H1 (cell line): Measurements from ENCODE around the gene SND1. TPM values are rescaled to one million over a fixed set of nuclear protein-coding genes. Genes with fewer than 3 reads are reported as not detected.

Experiments
- RAD21 ChIP-seq, 2 experiments: IDR thresholded peaks in 1 of 2; conservative IDR thresholded peaks in 1 of 2; 2 replicates each; pipeline ENCODE4 v1.6.1; 2011; ENCODE audit warnings: low read depth in 2 of 2, low read length in 2 of 2, improper control_type of control experiment in 1 of 2, inconsistent platforms in 1 of 2, mild to moderate bottlenecking in 1 of 2, moderate library complexity in 1 of 2
- RFX5 ChIP-seq: IDR thresholded peaks from 2 replicates; pipeline ENCODE4 v1.6.1; 2011; ENCODE audit warnings: low read depth, low read length, improper control_type of control experiment, borderline replicate concordance
- YY1 ChIP-seq: IDR thresholded peaks from 2 replicates; pipeline ENCODE4 v1.6.1; 2011; ENCODE audit warnings: low read depth, mild to moderate bottlenecking, low read length
- ZNF274 ChIP-seq: IDR thresholded peaks from 2 replicates; pipeline ENCODE4 v1.7.0; 2012; ENCODE audit warnings: low read length, borderline replicate concordance; ENCODE audit errors: extremely low read depth
- polyA plus RNA-seq, 7 experiments: library from polyadenylated mRNA; depleted of rRNA in 3 of 7; stranded (reverse) in 5 of 7; unstranded in 2 of 7; fragments of >200 nt in 5 of 7; fragments of 200-250 nt in 2 of 7; gene quantifications; 1 replicate in 5 of 7; 2 replicates in 1 of 7; 4 replicates in 1 of 7; pipeline versions ENCODE4 v1.2.1 to v1.2.3, GENCODE V29; 2011 to 2013; ENCODE audit warnings: missing spikeins in 2 of 7, mixed read lengths in 2 of 7
- total RNA-seq: library from RNA; stranded (reverse); fragmentation: NEBNext Ultra II Directional; extraction: Animal tissue kit (Norgen Biotek cat#: 25700); gene quantifications from 2 replicates; pipeline ENCODE4 v1.2.1, GENCODE V29; 2021

The SND1 gene
- total and polyA plus RNA-seq, 2 of the 8 experiments (the other 6 are each of a cell fraction or from before 2014, with no cell fraction given) = 122 to 290 TPM

DNA sequence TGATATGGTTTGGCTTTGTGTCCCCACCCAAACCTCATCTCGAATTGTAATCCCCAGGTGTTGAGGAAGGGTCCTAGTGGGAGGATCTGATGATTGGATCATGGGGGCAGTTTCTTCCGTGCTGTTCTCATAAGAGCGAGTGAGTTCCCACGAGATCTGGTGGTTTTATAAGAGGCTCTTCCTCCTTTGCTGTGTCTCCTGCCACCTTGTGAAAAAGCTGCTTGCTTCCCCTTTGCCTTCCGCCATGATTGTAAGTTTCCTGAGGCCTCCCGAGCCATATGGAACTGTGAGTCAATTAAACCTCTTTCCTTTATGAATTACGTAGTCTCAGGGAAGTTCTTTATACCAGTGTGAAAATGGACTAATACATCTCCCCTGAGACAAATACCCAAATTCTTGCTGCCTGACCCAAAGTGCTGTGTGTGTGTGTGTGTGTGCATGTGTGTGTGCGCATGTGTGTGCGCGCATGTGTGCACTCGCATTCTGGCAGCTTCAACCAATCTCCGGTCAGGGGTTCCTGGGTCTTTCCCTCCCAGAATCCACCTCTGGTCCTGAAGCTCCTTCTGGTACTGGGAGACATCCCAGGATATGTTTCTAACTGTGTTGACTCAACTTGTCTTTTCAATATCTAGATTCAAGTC is 477.4 kb downstream of the SND1 start (continued):
- TF ChIP-seq YY1 (no peak), RAD21 (IDR thresholded peaks at IDR 0.05 in 1 of 2, conservative IDR thresholded peaks at IDR 0.05 in 1 of 2; ENCODE audit: low read depth in 2 of 2, low read length in 2 of 2) (no peak), RFX5 (no peak), ZNF274 (no peak)
- TF ChIP-seq, all 59 proteins: peak for 0
